ENCODE results near the gene KCNT2. TPM values are rescaled to one million over a fixed set of nuclear protein-coding genes. Genes with fewer than 3 reads are reported as not detected.

KCNT2 gene
- total RNA-seq, 4 donors from 2014 or later = 3.7 to 18.5 (median 6.5) TPM

- DNase-seq = no peak
- TF ChIP-seq POLR2A (IDR thresholded peaks at IDR 0.05) = no peak
- no peak for TF ChIP-seq CTCF (IDR thresholded peaks at IDR 0.05)
- Histone ChIP-seq H3K27ac (no peak overlapping the region), H3K36me3 (no peaks in the 10 kb centered on the region), H3K4me1 (no peaks in the 10 kb centered on the region), H3K27me3 (no peaks in the 10 kb centered on the region), H3K4me3 (replicated peaks in 1 of 3) (no peak overlapping the region), H3K9me3 (no peaks in the 10 kb centered on the region)
- 78 to 80% methylated on average over 2 of the region's 2 CpGs for WGBS, 2 donors
- intact Hi-C loops (cut with DNase I) = no loop called here
These were observed 398.3 kb downstream of the KCNT2 start for GRCh38 chr1:196209983-196210382.

GRCh38 chr1:196209265-196209664 lies 399.0 kb downstream of the KCNT2 start:
- no peak for TF ChIP-seq CTCF (IDR thresholded peaks at IDR 0.05)
- TF ChIP-seq POLR2A (IDR thresholded peaks at IDR 0.05) = no peak
- Histone ChIP-seq H3K36me3 (no peaks in the 10 kb centered on the region), H3K4me1 (no peaks in the 10 kb centered on the region), H3K27me3 (no peaks in the 10 kb centered on the region), H3K27ac (no peak overlapping the region), H3K4me3 (replicated peaks in 1 of 3) (no peak overlapping the region), H3K9me3 (no peaks in the 10 kb centered on the region)
- intact Hi-C loops (cut with DNase I) = no loop called here
- no peak for DNase-seq
- WGBS, 2 donors = 75 to 80% methylated on average over 3 of the region's 3 CpGs

- Histone ChIP-seq H3K27me3 (no peaks in the 10 kb centered on the region), H3K4me3 (replicated peaks in 1 of 3) (no peak overlapping the region), H3K36me3 (no peaks in the 10 kb centered on the region), H3K9me3 (no peaks in the 10 kb centered on the region), H3K27ac (no peak overlapping the region), H3K4me1 (no peaks in the 10 kb centered on the region)
- DNase-seq = no peak
- 79 to 83% methylated on average over 3 of the region's 3 CpGs for WGBS, 2 donors
- intact Hi-C loops (cut with DNase I) = no loop called here
- no peak for TF ChIP-seq CTCF (IDR thresholded peaks at IDR 0.05)
- TF ChIP-seq POLR2A (IDR thresholded peaks at IDR 0.05) = no peak
These were observed 400.5 kb downstream of the KCNT2 start for GRCh38 chr1:196207612-196208217.

- DNase-seq = no peak
- Histone ChIP-seq H3K27ac (no peak overlapping the region), H3K4me3 (replicated peaks in 1 of 3) (no peak overlapping the region), H3K9me3 (no peaks in the 10 kb centered on the region), H3K36me3 (no peaks in the 10 kb centered on the region), H3K27me3 (no peaks in the 10 kb centered on the region), H3K4me1 (no peaks in the 10 kb centered on the region)
- intact Hi-C loops (cut with DNase I) = no loop called here
- WGBS, 2 donors = 81 to 90% methylated on average over 2 of the region's 2 CpGs
- no peak for TF ChIP-seq CTCF (IDR thresholded peaks at IDR 0.05)
- TF ChIP-seq POLR2A (IDR thresholded peaks at IDR 0.05) = no peak
These were observed 402.4 kb downstream of the KCNT2 start for GRCh38 chr1:196205882-196206281.

GRCh38 chr1:196196486-196196885 lies 411.8 kb downstream of the KCNT2 start:
- no peaks in the 10 kb centered on the region for H3K36me3 ChIP-seq
- no peaks in the 10 kb centered on the region for H3K27me3 ChIP-seq
- 87 to 92% methylated on average over 1 of the region's 1 CpG for WGBS, 2 donors
- H3K4me3 ChIP-seq (replicated peaks in 1 of 3) = no peak overlapping the region
- intact Hi-C loops (cut with DNase I) = no loop called here
- H3K27ac ChIP-seq = no peak overlapping the region
- no peaks in the 10 kb centered on the region for H3K4me1 ChIP-seq
- no peaks in the 10 kb centered on the region for H3K9me3 ChIP-seq
- no peak for TF ChIP-seq CTCF (IDR thresholded peaks at IDR 0.05)
- TF ChIP-seq POLR2A (IDR thresholded peaks at IDR 0.05) = no peak
- DNase-seq = no peak

Measured in thyroid gland (tissue), 4 donors.